Stimulated activated CD4-positive, alpha-beta T cell treated with anti-CD3 and anti-CD28 coated beads, Interleukin-2, amount 100 ng/mL, for 48 hours (primary cell): ENCODE measurements around the gene TREM1.
"Not testable (repeated sequence)": the region's sequence is repeated elsewhere in the genome, so short reads cannot be mapped to it uniquely, and the experiment has no call there.

Source experiments
- DNase-seq, 2 donors: peaks; one replicate each; pipeline ENCODE4 v3.0.0-alpha.2; 2020

TREM1 gene

GRCh38 chr6:41257369-41258195, 28.9 kb downstream of the TREM1 start:
- DNase-seq = no peak

- no peak for DNase-seq
Observed at GRCh38 chr6:41256383-41256782, 30.1 kb downstream of the TREM1 start.

- DNase-seq = no peak
Observed at GRCh38 chr6:41255638-41256246, 30.7 kb downstream of the TREM1 start.

- no peak for DNase-seq
Observed at GRCh38 chr6:41255110-41255509, 31.4 kb downstream of the TREM1 start.

- DNase-seq = no peak
Observed at GRCh38 chr6:41252401-41253169, 33.9 kb downstream of the TREM1 start.

GRCh38 chr6:41247882-41248705, 38.4 kb downstream of the TREM1 start:
- DNase-seq = no peak

- DNase-seq = no peak
Observed at GRCh38 chr6:41247288-41247865, 39.1 kb downstream of the TREM1 start.

GRCh38 chr6:41246529-41246928, 40.0 kb downstream of the TREM1 start:
- not testable (repeated sequence) for DNase-seq

GRCh38 chr6:41239467-41240159, 46.9 kb downstream of the TREM1 start:
- DNase-seq = no peak

- no peak for DNase-seq
Observed at GRCh38 chr6:41237128-41237527, 49.4 kb downstream of the TREM1 start.

GRCh38 chr6:41236276-41236675, 50.2 kb downstream of the TREM1 start:
- DNase-seq = no peak

GRCh38 chr6:41232667-41233066, 53.8 kb downstream of the TREM1 start:
- DNase-seq = no peak

GRCh38 chr6:41231246-41231645, 55.2 kb downstream of the TREM1 start:
- no peak for DNase-seq

- DNase-seq = no peak
Observed at GRCh38 chr6:41229721-41230120, 56.8 kb downstream of the TREM1 start.

GRCh38 chr6:41228616-41229015, 57.9 kb downstream of the TREM1 start:
- DNase-seq = no peak

GRCh38 chr6:41228096-41228495, 58.4 kb downstream of the TREM1 start, which contains the start of gene TREML4:
Gene TREML4, plus strand, starts transcription at chr6:41228349. Its CDS starts 79 bp downstream, at chr6:41228428.
- DNase-seq = no peak

GRCh38 chr6:41226752-41227151, 59.7 kb downstream of the TREM1 start:
- no peak for DNase-seq

GRCh38 chr6:41224800-41225199, 61.7 kb downstream of the TREM1 start:
- DNase-seq = no peak
